Aorta (tissue), 5 donors: Measurements from ENCODE around the gene TBCD. TPM values are rescaled to one million over a fixed set of nuclear protein-coding genes. Genes with fewer than 3 reads are reported as not detected.

Experiments
- ATAC-seq: fragments of 200-7000 bp; cut with Tn5 transposase; one replicate; pipeline ENCODE4 v1.9.1; 2022; ENCODE audit warnings: moderate library complexity; ENCODE audit not compliant: low FRiP score
- DNase-seq, 2 donors: peaks; one replicate each; pipeline ENCODE4 v3.0.0-alpha.2; 2020
- H3K27ac ChIP-seq, 2 donors: one replicate each; pipeline ENCODE4 v1.5.1; 2013; ENCODE audit warnings: low read length in 2 of 2, mild to moderate bottlenecking in 2 of 2, moderate library complexity in 2 of 2, control low read depth in 1 of 2, inconsistent platforms in 1 of 2, low read depth in 1 of 2
- H3K27me3 ChIP-seq, 2 donors: one replicate each; pipeline ENCODE4 v1.6.1; 2013; ENCODE audit warnings: control low read depth in 1 of 2, low read length in 1 of 2, mild to moderate bottlenecking in 1 of 2, moderate library complexity in 1 of 2; ENCODE audit not compliant: insufficient read depth in 2 of 2, control insufficient read depth in 1 of 2
- H3K36me3 ChIP-seq, 2 donors: one replicate each; pipeline ENCODE4 v1.6.1; 2013; ENCODE audit warnings: control low read depth in 1 of 2, low read length in 1 of 2, mild to moderate bottlenecking in 1 of 2; ENCODE audit not compliant: insufficient read depth in 2 of 2, control insufficient read depth in 1 of 2
- H3K4me1 ChIP-seq, 2 donors: one replicate each; pipeline ENCODE4 v1.6.1; 2013; ENCODE audit warnings: low read length in 2 of 2, control low read depth in 1 of 2, mild to moderate bottlenecking in 1 of 2, moderate library complexity in 1 of 2; ENCODE audit not compliant: insufficient read depth in 2 of 2, control insufficient read depth in 1 of 2
- H3K4me3 ChIP-seq, 2 donors: one replicate each; pipeline ENCODE4 v1.5.1; 2013; ENCODE audit warnings: low read length in 2 of 2, control low read depth in 1 of 2, mild to moderate bottlenecking in 1 of 2
- H3K9me3 ChIP-seq: one replicate; pipeline ENCODE4 v1.6.1; 2013; ENCODE audit warnings: mild to moderate bottlenecking, low read length; ENCODE audit not compliant: control insufficient read depth
- WGBS, 2 donors: extraction: QIAGEN DNeasy Blood & Tissue Kit; methylation state at CpG; one replicate each; pipeline ENCODE4 v1.1.7; 2013; 5-methylcytosine and 5-hydroxymethylcytosine counted together
- intact Hi-C, 2 donors: fragments of 100-400 bp; cut with DNase I; formaldehyde crosslinking; loops; one replicate each; pipeline versions ENCODE4 v1.14.2 to v1.15.0; 2022
- polyA plus RNA-seq, 2 donors: library from polyadenylated mRNA; stranded (reverse); fragments of 200-250 nt; gene quantifications; one replicate each; pipeline ENCODE4 v1.2.3, GENCODE V29; 2013
- total RNA-seq, 2 donors: library from RNA; stranded (reverse); fragmentation: NEBNext Ultra II Directional; extraction: Animal tissue kit (Norgen Biotek cat#: 25700); gene quantifications; one replicate each; pipeline ENCODE4 v1.2.1, GENCODE V29; 2021
- donor health status: healthy with polysubstance abuse.
- donor health status: Bipolar disorder and iron deficiency.
- donor health status: DM: no; HTN: no; CAD: no.
- donor health status: DM: no; HTN: no; CAD: no.
- donor health status: DM: yes; HTN: yes; CAD: no.

The TBCD gene
- total and polyA plus RNA-seq, 4 donors: 20.0 to 182 (median 111) TPM

- Histone ChIP-seq H3K27ac (no peak overlapping the region), H3K4me3 (no peak overlapping the region), H3K27me3 (no peaks in the 10 kb centered on the region), H3K36me3 (no peaks in the 10 kb centered on the region), H3K4me1 (no peaks in the 10 kb centered on the region), H3K9me3 (no peaks in the 10 kb centered on the region)
- intact Hi-C loops: loop anchor here in 1 of 2 donors (10.0 kb wide), 1 partner anchor 94 kb away; no protein-coding TSS in a partner anchor
- WGBS, 2 donors: 93 to 97% methylated on average over 15 of the region's 15 CpGs
- ATAC-seq: no peak
- DNase-seq: peak; percentile 31 to 63
Observed at GRCh38 chr17:82879241-82879640, 127.4 kb downstream of the TBCD start.

GRCh38 chr17:82880620-82881323 lies 128.9 kb downstream of the TBCD start:
- 93 to 94% methylated on average over 25 of the region's 25 CpGs for WGBS, 2 donors
- no peaks in the 10 kb centered on the region for H3K9me3 ChIP-seq
- no peak overlapping the region for H3K27ac ChIP-seq
- no peaks in the 10 kb centered on the region for H3K4me1 ChIP-seq
- H3K4me3 ChIP-seq: no peak overlapping the region
- H3K27me3 ChIP-seq: no peaks in the 10 kb centered on the region
- ATAC-seq (no peak), DNase-seq (peak; percentile 43 to 74)
- H3K36me3 ChIP-seq: no peaks in the 10 kb centered on the region
- intact Hi-C loops: loop anchor here in 1 of 2 donors (10.0 kb wide), 1 partner anchor 64 kb away; no protein-coding TSS in a partner anchor

GRCh38 chr17:82881324-82881823 lies 129.5 kb downstream of the TBCD start:
- no peak for ATAC-seq
- WGBS, 2 donors: 89 to 90% methylated on average over 21 of the region's 21 CpGs

GRCh38 chr17:82881900-82882714 lies 130.2 kb downstream of the TBCD start:
- H3K36me3 ChIP-seq: no peaks in the 10 kb centered on the region
- no peak overlapping the region for H3K4me3 ChIP-seq
- H3K27ac ChIP-seq: no peak overlapping the region
- no peaks in the 10 kb centered on the region for H3K9me3 ChIP-seq
- WGBS, 2 donors: 87 to 90% methylated on average over 17 of the region's 17 CpGs
- no peaks in the 10 kb centered on the region for H3K27me3 ChIP-seq
- H3K4me1 ChIP-seq: no peaks in the 10 kb centered on the region
- peak in 1 of 2 donors; percentile 91 for DNase-seq
- peak; percentile 34 for ATAC-seq
- intact Hi-C loops: loop anchor here in 1 of 2 donors (10.0 kb wide), 1 partner anchor 63 kb away; no protein-coding TSS in a partner anchor

More at GRCh38 chr17:82881324-82881823, 129.5 kb downstream of the TBCD start:
- intact Hi-C loops: loop anchor here in 1 of 2 donors (10.0 kb wide), 1 partner anchor 63 kb away; no protein-coding TSS in a partner anchor
- H3K27me3 ChIP-seq: no peaks in the 10 kb centered on the region
- no peak overlapping the region for H3K4me3 ChIP-seq
- peak in 1 of 2 donors; percentile 46 for DNase-seq
- H3K27ac ChIP-seq: no peak overlapping the region
- H3K9me3 ChIP-seq: no peaks in the 10 kb centered on the region
- no peaks in the 10 kb centered on the region for H3K4me1 ChIP-seq
- no peaks in the 10 kb centered on the region for H3K36me3 ChIP-seq

- Histone ChIP-seq H3K9me3 (no peaks in the 10 kb centered on the region), H3K36me3 (no peaks in the 10 kb centered on the region), H3K4me1 (no peaks in the 10 kb centered on the region), H3K4me3 (no peak overlapping the region), H3K27ac (no peak overlapping the region), H3K27me3 (no peaks in the 10 kb centered on the region)
- intact Hi-C loops: loop anchor here in 1 of 2 donors (10.0 kb wide), 1 partner anchor 62 kb away; no protein-coding TSS in a partner anchor
- WGBS, 2 donors: 93 to 96% methylated on average over 39 of the region's 39 CpGs
- no peak for ATAC-seq
- DNase-seq: peak in 1 of 2 donors; percentile 79
Observed at GRCh38 chr17:82882715-82883418, 131.0 kb downstream of the TBCD start.

DNA sequence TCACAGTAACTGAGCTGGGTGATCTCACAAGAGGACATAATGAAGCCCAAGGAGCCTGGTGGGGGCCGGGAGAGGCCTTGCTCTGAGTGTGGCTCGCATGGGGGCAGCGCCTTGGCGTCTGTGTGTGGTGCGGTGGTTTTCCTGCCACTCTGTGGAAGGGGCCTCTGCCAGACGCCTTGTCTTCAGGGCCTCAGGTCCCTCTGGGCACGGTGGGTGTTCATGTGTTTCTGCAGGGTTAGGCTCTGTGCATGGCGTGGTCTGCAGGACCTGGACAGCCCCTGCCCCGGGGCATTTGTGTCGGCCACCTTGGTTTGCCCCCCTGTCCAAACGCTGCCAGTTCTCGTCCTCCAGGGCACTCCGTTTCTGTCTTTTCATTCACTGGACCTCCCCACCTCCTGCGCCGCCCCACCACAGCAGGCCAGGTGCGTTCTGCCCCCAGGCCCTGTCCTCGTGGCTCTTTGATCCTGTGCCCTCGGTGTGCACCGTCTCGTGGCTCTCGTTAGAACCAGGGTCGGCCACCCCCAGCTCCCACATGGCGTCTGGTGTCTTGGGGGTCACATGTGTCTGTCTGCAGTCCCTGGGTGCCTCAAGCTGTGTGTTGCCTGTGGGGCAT lies 131.7 kb downstream of the TBCD start:
- Histone ChIP-seq H3K4me3 (no peak overlapping the region), H3K36me3 (no peaks in the 10 kb centered on the region), H3K27ac (no peak overlapping the region), H3K9me3 (no peaks in the 10 kb centered on the region), H3K4me1 (no peaks in the 10 kb centered on the region), H3K27me3 (no peaks in the 10 kb centered on the region)
- ATAC-seq: no peak
- 94% methylated on average over 23 of the region's 23 CpGs for WGBS, 2 donors
- intact Hi-C loops: loop anchor here in 1 of 2 donors (10.0 kb wide), 1 partner anchor 61 kb away; no protein-coding TSS in a partner anchor
- DNase-seq: no peak

- 86 to 87% methylated on average over 25 of the region's 25 CpGs for WGBS, 2 donors
- Histone ChIP-seq H3K9me3 (no peaks in the 10 kb centered on the region), H3K27me3 (no peaks in the 10 kb centered on the region), H3K27ac (no peak overlapping the region), H3K4me3 (no peak overlapping the region), H3K36me3 (no peaks in the 10 kb centered on the region), H3K4me1 (no peaks in the 10 kb centered on the region)
- ATAC-seq (no peak), DNase-seq (no peak)
- intact Hi-C loops: loop anchor here in 1 of 2 donors (10.0 kb wide), 1 partner anchor 60 kb away; no protein-coding TSS in a partner anchor
Observed at GRCh38 chr17:82884341-82884969, 132.6 kb downstream of the TBCD start.
